ENCODE data around the gene CDK18.

DNA sequence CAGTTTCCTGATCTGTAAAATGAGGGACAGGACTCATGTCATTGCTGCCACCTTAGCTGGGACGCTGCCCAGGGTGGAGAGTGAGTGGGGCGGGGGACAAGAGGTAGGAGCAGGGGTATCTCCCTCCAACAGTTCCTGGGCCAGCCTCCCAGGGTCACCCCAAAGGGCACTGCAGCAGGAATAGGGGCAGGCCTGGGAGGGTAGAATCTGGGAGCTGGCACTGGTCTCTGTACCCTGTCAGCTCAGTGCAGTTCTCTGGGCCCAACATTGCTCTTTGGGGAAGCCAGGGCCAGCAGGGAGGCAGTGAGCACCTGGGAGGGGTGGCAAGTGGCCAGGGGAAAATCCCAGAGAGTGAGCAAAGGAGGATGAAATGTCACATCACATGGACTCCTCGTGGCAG lies 71.5 kb downstream of the CDK18 start:
- no peak for TF ChIP-seq POLR2AphosphoS5 (IDR thresholded peaks at IDR 0.05)
- TF ChIP-seq, protein P1, sequence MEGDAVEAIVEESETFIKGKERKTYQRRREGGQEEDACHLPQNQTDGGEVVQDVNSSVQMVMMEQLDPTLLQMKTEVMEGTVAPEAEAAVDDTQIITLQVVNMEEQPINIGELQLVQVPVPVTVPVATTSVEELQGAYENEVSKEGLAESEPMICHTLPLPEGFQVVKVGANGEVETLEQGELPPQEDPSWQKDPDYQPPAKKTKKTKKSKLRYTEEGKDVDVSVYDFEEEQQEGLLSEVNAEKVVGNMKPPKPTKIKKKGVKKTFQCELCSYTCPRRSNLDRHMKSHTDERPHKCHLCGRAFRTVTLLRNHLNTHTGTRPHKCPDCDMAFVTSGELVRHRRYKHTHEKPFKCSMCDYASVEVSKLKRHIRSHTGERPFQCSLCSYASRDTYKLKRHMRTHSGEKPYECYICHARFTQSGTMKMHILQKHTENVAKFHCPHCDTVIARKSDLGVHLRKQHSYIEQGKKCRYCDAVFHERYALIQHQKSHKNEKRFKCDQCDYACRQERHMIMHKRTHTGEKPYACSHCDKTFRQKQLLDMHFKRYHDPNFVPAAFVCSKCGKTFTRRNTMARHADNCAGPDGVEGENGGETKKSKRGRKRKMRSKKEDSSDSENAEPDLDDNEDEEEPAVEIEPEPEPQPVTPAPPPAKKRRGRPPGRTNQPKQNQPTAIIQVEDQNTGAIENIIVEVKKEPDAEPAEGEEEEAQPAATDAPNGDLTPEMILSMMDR (IDR thresholded peaks at IDR 0.05), result no peak
- no peak for TF ChIP-seq EP300 (IDR thresholded peaks at IDR 0.05)

Data from stomach (tissue), 4 donors.